HL-60 (cell line): ENCODE results near the gene RBPJL.

ENCODE experiments used
- DNase-seq, 2 experiments: peaks; one replicate each; pipeline ENCODE4 v3.0.0-alpha.2; 2010 to 2020; ENCODE audit warnings: low read depth in 1 of 2, low spot score in 1 of 2
- H3K27ac ChIP-seq: fragments of 250-450 bp; sonication (Bioruptor Pico); replicated peaks from 2 replicates; pipeline ENCODE4 v1.5.1; 2020; ENCODE audit warnings: mild to moderate bottlenecking, moderate library complexity
- H3K27me3 ChIP-seq: fragments of 250-450 bp; sonication (Bioruptor Pico); 2 replicates; pipeline ENCODE4 v1.5.1; 2021; ENCODE audit warnings: mild to moderate bottlenecking, moderate library complexity; ENCODE audit not compliant: insufficient read depth, poor library complexity, severe bottlenecking
- H3K4me3 ChIP-seq: replicated peaks from 2 replicates; pipeline ENCODE4 v1.5.1; 2011; ENCODE audit warnings: mild to moderate bottlenecking, control low read depth, low read length; ENCODE audit not compliant: insufficient read depth
- CTCF ChIP-seq: IDR thresholded peaks from one replicate; pipeline ENCODE4 v1.5.1; 2011; ENCODE audit warnings: low read length, control low read depth, inconsistent platforms; ENCODE audit not compliant: insufficient read depth
- GABPA ChIP-seq: IDR thresholded peaks from 2 replicates; pipeline ENCODE4 v1.6.1; 2012; ENCODE audit warnings: low read depth
- POLR2AphosphoS5 ChIP-seq: IDR thresholded peaks from 2 replicates; pipeline ENCODE4 v1.6.1; 2012; ENCODE audit warnings: low read depth
- REST ChIP-seq: IDR thresholded peaks from 2 replicates; pipeline ENCODE4 v1.6.1; 2012; ENCODE audit warnings: low read depth; ENCODE audit not compliant: insufficient replicate concordance
- SPI1 ChIP-seq: IDR thresholded peaks from 2 replicates; pipeline ENCODE4 v1.6.1; 2012; ENCODE audit warnings: low read depth, mild to moderate bottlenecking, borderline replicate concordance

The RBPJL gene

GRCh38 chr20:45366631-45367030 is 60.0 kb downstream of the RBPJL start:
- TF ChIP-seq CTCF = no peak
- TF ChIP-seq GABPA = no peak
- no peak for TF ChIP-seq REST
- no peak for DNase-seq
- Histone ChIP-seq H3K27me3 (no peaks in the 10 kb centered on the region), H3K27ac (no peak overlapping the region), H3K4me3 (no peak overlapping the region)

GRCh38 chr20:45367126-45367525 is 60.5 kb downstream of the RBPJL start:
- H3K4me3 ChIP-seq = no peak overlapping the region
- no peak for TF ChIP-seq GABPA
- no peak for TF ChIP-seq CTCF
- TF ChIP-seq SPI1 = no peak
- no peak for TF ChIP-seq POLR2AphosphoS5
- TF ChIP-seq REST = no peak
- H3K27me3 ChIP-seq = no peaks in the 10 kb centered on the region
- H3K27ac ChIP-seq = no peak overlapping the region
- no peak for DNase-seq
